ENCODE measurements around the gene PGRMC2.
"Not testable (repeated sequence)": the region's sequence is repeated elsewhere in the genome, so short reads cannot be mapped to it uniquely, and the experiment has no call there.

The PGRMC2 gene

DNA sequence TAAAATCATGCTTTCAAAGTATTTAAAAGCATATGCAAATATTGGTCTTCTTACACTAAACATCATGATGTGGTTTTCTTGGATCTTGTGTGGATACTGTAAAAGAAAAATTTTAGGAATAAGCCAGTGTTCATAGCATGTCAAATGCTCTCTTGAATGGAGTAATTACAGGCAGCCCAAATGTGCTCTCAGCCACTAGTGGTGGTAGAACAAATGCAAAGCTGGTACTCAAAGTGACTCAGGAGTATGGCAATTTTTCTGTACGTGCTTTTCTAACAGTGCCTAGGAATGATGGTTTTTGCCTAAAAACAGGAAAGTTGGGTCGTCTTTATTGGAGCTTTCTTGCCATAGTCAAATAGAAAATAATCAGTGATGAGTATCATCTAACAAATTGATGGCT lies 19.9 kb downstream of the PGRMC2 start:
- no peak for DNase-seq (ENCODE audit: low read depth)

DNA sequence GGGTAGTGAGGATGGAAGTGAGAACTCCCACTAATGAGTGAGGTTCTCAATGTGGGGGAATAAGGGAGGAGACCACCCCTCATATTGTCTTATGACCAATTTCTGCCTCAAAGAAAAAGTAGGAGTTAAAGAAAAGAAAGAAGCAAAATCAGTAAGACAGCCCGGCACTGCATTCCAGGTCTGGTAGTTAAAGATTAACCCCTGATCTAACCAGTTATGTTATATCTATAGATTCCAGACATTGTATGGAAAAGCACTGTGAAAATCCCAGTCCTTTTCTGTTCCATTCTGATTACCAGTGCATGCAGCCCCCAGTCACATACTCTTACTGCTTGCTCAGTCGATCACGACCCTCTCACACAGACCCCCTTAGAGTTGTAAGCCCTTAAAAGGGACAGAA lies 20.4 kb downstream of the PGRMC2 start:
- not testable (repeated sequence) for DNase-seq (ENCODE audit: low read depth)

DNA sequence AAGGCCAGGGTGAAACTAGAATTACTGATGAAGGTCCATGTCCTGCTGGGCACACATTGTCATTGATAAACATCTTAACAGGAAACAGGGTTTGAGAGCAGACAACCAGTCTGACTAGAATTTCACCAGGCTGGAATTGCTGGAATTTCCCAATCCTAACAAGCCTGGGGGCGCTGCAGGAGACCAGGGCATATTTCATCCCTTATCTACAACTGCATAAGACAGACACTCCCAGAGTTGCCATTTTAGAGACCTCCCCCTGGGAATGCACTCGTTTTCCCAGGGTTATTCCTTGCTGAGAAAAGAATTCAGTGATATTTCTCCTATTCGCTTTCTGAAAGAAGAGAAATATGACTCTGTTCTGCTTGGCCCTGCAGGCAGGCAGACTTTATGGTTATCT lies 22.1 kb downstream of the PGRMC2 start:
- not testable (repeated sequence) for DNase-seq (ENCODE audit: low read depth)

DNA sequence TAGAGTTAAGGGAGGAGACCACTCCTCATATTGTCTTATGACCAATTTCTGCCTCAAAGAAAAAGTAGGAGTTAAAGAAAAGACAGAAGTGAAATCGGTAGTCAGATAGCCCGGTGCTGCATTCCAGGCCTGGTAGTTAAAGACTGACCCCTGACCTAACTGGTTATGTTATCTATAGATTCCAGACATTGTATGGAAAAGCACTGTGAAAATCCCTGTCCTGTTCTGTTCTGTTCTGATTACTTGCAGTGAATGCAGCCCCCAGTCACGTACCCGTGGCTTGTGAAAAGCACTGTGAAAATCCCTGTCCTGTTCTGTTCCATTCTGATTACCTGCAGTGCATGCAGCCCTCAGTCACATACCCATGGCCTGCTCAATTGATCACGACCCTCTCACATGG lies 27.7 kb downstream of the PGRMC2 start:
- not testable (repeated sequence) for DNase-seq (ENCODE audit: low read depth)

DNA sequence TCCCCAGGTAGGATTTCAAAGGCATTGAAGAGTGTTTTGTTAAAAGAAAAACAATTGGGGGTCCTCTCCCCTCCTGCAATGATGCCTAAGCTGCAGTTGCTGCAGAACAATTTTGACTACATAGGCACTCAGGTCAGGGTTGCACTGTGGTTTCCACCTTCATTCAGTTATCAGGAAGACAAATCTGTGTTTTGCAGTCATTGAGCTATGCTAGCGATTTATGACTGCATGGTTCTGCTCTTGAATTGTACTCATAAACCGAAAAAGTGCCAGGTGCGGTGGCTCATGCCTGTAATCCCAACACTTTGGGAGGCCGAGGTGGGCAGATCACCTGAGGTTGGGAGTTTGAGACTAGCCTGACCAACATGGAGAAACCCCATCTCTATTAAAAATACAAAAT lies 29.4 kb downstream of the PGRMC2 start:
- not testable (repeated sequence) for DNase-seq (ENCODE audit: low read depth)

DNA sequence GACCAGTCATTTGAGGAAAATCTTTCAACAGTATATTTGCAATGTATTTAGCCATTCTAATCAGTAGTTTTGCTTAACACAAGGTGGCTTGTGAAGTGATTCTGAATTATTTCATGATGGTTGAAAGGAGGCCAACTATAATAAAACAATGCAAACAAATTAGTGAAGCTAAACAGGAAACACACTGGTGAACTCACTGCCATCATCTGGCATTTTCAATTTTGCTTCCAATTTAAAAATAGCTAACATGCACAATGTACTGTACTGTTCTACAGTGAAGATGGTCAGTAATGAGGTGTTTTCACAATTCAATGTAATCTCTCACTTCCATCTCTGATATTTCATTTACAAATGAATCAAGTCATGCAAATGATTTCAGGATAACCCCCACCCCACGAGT lies 31.1 kb downstream of the PGRMC2 start:
- DNase-seq (ENCODE audit: low read depth), result no peak

DNA sequence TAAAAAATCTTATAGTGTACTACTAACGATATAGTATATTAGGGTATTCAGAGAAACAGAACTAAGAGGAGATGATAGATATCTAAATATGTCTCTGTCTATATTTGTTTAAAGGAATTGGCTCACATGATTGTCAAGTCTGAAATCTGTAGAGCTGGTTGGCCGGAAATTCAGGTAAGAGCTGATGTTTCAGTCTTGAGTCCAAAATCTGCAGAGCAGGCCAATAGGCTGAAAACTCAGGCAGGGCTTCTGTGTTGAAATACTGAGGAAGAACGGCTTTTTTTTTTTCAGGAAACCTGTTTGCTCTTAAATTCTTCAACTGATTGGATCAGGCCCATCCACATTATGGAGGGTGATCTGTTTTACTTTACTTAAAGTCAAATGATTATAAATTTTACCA lies 31.7 kb downstream of the PGRMC2 start:
- no peak for DNase-seq (ENCODE audit: low read depth)

DNA sequence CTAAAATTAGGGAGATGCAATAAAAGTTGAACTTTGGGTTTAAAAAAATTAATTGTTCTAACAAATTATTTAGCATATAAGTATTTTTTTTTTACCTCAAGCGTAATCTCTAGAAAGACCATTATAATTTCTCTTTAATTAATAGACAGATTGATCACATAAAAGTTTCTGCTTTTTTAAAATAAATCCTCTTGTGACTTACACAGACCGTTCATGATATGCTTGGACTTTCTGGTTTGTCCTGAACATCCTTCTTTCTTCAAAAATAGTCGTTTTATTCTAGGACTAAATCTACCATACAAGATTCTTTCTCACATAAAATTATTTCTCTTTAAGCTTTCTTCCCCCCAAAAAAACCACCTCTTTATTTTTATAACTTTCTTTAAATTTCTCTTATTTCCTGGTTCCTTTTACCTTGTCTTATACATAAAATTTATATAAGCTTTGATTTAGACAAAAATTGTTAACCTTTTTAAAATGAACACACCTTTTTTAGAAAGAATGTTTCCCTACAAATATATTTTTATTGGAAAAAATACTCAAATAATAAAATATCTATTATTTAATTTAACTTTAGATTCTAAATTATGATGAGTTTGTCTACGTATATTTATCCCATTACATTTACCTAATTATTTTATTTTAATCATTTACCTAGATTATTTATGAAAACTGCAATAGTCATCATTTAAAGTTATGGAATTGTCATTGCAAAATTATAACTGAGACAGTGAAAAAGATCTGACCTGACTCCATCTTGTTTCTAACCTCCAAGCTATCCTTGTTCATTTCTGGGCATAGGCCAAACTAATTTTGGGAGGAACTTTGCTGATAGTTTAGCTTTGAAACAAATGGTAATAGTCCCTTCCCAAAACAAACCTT lies 37.6 kb downstream of the PGRMC2 start:
- DNase-seq (ENCODE audit: low read depth), result no peak

DNA sequence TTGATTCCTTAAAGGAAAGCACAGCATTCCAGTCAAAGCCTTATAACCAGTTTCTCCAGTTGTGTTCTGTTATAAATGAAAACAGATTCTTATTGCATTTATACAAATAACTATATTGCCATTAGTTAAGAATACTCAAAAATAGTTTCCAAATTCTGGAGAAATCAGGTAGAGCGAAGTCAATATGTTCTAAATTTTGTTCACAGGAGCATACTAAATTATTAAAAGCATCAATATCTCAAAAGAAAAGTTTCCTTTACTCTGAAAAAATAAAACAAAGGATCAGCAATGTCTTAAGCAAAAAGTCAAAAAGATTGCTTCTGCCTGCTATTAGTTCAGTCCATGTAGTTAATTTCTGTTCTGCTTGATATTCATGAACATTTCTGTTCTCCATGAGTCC lies 39.7 kb downstream of the PGRMC2 start:
- no peak for DNase-seq (ENCODE audit: low read depth)

DNA sequence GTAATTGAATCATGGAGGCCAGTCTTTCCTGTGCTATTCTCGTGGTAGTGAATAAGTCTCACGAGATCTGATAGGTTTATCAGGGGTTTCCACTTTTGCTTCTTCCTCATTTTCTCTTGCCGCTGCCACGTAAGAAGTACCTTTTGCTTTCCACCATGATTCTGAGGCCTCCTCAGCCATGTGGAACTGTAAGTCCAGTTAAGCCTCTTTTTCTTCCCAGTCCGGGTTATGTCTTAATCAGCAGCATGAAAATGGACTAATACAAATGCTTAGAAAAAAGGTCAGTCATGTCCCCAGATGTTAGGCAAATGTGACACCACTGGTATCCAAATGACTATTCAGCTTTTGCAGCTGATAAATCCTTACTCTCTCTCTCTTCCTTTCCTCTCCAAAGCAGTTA lies 42.2 kb downstream of the PGRMC2 start:
- DNase-seq (ENCODE audit: low read depth), result not testable (repeated sequence)

DNA sequence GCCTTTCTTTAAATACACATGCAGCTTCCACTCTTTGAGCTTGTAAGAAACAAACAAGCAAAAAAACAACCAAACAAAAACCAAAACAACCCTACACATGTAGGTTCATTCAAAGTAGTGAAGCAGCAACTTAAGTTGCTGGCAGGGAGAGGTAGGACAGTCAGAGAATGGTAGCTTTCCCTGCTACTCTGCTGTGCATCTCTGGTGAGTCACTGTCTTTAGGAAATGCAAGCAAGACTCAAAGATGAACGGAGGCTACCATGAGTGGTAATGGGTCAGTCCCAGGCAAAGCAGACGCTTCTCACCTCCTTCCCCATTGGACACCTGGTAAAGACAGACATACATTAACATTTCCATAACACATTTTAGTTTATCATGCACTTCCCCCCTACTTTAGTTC lies 43.2 kb downstream of the PGRMC2 start:
- DNase-seq (ENCODE audit: low read depth), result peak; percentile 23

DNA sequence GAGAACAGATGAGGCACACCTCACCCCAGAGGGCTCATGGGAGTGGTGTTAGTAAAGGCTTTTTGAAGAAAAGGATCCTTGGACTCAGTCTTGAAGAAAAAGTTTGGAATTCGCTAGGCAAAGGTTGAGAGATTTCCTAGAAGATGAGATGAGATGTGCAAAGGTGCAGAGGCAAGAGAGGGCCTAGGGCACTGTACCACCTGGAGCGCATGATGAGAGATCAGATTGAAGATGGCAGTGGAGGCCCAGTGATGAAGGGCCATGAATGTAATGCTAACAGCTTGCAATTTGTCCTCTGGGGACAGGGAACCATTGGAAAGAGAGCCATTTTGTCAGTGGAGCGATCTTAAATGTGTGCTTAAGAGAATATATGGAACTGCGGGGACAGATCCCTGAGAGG lies 45.0 kb downstream of the PGRMC2 start:
- no peak for DNase-seq (ENCODE audit: low read depth)

DNA sequence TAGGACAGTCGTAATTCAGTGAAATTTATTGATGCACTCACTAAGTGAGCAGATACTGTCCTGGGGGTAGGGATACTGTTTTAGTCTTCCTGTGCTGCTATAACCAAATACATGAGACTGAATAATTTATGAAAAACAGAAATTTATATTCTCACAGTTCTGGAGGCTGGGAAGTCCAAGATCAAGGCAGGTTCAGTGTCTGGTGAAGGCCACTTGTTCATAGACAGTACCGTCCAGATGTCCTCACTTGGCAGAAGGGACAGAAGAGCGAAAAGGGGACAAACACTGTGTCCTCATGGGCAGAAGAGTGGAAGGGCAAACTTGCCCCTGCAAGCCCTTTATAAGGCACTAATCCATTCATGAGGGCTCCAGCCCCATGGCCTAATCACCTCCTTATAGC lies 45.6 kb downstream of the PGRMC2 start:
- DNase-seq (ENCODE audit: low read depth), result no peak

DNA sequence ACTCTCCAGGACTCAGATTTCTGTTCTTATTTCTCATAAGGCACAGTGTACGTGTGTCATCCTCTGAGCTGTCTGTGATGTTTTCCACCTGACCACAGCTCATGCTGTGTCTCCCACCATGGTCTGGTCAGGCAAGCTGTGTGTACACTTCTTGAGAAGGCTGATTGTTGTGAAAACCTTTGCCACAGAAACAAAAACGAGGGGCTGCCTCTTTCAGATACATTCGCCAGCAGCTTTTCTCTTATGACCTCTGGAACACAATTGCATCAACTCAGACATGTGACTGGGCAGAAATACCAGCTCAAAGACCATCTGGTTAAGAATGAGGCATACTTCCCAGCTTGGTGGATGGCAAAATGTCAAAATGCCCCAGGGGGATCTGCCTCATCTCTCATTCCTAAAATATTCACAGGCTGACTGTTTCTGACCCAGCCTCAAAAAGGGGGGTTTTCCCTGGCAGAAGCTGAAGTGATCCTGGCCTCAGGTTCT lies 46.1 kb downstream of the PGRMC2 start:
- peak; percentile 96 for DNase-seq (ENCODE audit: low read depth)

DNA sequence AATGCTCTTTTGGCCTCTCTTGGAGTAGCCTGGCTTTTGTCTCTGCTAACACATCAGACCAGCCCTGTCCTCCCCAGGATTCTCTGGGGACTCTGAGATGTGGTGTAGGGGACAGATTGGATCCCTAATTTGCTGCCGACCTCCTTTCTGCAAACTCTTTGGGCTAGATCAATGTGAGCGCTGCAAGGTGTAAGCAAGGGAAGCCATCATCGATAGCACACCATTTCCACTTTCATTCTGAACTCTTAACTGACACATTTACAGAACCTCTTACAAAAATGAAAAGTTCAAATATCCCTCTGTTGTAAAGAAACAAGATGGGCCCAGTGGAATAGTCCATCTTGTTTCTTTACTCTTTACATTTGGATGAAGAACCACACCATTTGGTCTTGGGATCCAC lies 46.6 kb downstream of the PGRMC2 start:
- DNase-seq (ENCODE audit: low read depth), result no peak

DNA sequence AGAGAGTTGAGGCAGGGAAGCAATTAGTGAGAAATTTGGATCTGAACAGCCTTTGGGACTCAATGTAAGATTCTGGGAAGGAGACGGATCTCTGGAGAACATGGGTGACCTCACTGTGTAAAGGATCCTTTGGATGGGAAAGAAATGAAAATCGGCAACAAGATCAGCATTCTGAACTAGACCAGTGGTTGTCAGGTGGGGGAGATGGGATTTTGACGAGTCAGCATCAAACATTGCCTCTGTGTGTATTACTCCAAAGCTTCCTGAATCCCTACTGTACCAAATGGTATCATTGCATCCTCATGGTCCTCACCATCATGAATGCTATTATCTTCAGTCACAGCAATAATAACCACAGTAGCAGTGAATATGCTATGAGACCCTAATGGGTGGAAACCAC lies 52.8 kb downstream of the PGRMC2 start:
- no peak for DNase-seq (ENCODE audit: low read depth)

DNA sequence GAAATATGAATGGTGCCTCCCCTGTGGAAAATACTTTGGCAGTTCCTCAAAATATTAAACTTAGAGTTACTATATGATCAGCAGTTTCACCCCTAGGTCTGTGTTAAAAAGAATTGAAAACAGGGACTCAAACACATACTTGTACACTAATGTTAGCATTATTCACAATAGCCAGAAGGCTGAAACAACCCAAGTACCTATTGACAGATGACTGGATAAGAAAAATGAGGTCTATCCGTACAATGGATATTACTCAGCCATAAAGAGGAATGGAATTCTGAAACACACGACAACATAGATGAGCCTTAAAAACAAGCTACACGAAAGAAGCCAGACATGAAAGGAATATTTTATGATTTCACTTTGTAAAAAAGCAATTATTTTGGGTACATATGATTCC lies 54.9 kb downstream of the PGRMC2 start:
- no peak for DNase-seq (ENCODE audit: low read depth)

DNA sequence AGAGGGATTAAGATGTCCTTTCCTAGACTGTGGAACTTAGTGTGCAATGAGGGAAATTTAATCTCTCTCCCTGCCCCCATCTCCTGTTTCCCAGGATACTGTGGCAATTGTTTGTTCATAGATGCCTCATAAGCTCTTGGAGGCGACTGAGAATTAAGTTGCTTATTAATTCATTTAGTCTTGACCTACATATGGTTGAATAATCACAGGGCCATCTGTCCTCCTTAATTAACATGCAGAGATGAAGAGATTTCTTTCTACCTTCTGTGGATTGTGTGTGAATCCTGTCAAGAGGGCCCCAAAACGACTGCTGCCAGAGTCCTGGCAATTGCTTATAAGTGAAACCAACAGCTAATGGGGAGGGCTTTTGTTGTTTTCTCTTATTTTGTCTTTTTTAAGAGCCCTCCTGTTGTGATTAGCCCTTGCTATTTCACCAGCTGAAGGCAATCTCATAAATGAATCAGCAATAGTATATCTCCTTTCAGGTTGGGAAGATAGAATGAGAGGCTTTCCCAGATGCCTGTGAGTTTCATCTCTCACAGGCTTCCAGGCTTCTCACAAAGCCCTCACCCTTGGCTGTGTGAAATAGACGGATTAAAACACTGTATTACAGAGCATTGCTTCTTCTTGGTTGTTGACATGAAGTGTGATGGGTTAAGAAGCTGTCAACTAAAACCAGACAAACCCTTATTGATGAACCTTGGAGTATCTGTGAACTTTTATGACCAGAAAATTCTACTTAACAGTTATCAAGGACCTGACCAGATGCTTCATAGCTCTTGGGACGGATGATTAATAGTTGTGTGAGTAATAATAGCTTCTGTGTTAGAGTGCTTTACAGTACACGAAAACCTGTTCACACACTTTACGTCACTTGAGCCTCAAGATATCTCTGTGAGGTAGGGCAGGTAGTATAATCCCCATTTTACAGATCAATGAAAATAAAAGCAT lies 58.5 kb downstream of the PGRMC2 start:
- DNase-seq (ENCODE audit: low read depth), result peak; percentile 70

DNA sequence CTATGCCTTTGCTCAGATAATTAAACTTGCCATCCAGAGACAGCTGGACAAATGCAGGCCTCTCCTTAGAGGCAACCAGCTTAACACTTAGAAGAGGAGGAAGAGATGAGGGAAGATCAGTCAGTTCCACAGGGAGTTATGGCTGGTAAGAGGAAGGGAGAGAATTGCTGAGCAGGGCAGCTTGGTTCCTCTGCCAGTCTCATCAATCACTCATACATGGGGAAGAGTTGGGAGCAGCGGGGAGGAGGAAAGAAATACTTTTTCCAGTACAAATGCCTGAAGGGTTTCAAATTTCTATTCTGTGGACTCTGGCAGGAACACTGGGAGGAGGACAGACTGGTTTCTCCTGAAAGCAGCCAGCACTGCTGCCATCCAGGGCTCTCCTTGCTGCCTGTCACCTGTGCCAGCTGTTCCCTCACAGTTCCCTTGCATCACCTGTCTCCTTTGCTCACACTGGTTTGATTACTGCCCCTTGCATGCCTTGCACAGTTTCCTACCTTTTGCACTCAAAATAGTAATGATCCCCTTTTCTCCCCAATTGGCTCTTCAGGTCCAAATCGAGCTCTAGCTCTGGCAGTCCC lies 59.5 kb downstream of the PGRMC2 start:
- DNase-seq (ENCODE audit: low read depth), result peak; percentile 7

DNA sequence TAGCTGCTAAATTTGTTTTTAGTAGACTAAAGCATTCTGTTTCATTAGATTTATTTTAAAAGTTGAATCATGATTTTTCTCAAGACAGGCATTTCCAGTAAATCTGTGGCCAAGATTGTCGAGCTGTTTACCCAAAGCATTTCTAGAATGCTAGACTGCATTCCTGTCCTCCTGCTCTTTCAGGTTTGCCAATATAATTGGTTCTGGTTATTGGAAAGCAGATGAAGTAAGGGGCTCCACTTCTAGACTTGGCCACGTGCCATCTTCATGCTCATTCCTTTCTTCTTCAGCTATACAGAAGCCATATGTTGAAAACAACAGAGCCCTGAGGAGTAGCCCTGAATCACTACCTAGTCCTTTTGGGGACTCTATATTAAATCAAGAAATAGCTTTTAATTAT lies 62.5 kb downstream of the PGRMC2 start:
- peak; percentile 49 for DNase-seq (ENCODE audit: low read depth)

DNA sequence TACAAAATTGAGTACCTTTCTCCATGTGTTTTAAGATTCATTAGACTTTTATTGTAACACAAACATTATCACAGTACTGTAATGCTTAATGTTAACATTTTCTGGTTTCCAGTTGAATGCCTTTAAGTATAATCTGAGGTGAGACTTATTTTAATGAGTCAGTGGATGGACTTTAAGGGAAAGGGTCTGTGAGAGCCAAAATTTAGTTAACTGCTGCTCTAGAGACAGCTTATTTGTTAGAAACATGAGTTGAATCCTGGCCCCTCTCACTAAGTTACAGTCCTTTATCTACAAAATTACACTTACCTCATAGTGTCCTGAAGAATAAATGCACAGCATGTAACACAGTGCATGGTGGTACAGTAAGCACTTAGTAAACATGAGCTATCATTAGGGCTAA lies 66.0 kb downstream of the PGRMC2 start:
- DNase-seq (ENCODE audit: low read depth), result no peak

Data from amniotic epithelial cell (primary cell).